Stimulated activated CD8-positive, alpha-beta memory T cell treated with anti-CD3 and anti-CD28 coated beads, Interleukin-2, amount 100 ng/mL, for 1 hour (primary cell): Measurements from ENCODE around the gene EEFSEC.

ENCODE experiments used
- DNase-seq, 2 donors: peaks; one replicate each; pipeline ENCODE4 v3.0.0-alpha.2; 2020; ENCODE audit warnings: low read depth in 2 of 2

The EEFSEC gene

DNA sequence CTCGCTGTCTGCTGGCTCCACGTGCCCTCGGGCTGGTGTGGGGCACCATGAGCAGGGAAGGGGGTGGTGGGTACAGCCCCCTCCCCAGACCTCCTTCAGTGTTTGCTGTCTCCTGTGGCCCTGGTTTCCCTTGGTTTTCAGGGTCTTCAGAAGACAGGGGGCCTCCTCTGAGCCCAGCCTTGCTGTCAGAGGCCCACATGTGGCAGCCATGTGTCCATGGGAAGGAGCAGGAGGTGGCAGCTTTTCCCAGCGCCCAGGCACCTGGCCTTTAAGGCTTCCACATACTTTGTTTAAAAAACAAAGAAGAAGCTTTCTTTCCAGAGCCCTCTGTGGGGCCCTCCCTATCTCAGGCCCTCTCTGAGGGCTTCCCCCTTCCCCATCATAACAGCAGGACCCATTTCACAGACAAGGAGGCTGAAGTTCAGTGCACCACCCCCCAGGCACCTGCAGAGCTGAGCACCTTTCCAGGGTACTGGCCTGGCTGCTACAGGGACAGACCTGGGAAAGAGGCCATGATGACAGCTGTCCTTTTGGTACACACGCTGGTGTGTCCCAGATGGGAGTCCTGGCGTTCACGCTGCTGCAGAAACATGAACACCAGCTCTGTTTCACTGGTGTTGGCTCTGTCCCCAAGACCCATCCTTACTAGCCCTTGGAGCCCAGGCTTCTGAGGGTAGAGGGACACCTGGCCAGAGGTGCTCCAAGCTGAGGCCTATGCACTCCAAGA, 239.7 kb downstream of the EEFSEC start:
- no peak for DNase-seq

DNA sequence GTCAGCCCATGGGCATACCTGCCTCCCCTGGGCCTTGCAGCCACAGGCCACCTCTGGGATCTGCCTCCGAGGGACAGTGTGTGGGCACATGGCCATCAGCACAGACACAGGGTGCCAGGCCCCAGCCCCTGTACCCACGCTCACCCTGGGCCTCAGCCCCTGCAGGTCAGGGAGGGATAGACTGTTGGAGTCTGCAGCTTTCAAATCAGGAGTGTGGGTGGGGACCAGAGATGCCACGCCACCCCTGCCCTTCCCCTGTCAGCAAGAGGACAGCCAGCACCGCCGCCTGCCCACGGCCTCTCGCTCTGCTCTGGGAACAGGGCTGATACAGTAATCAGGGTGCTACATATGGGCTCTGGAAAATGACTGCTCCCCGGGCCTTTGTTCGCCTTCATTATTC, 240.8 kb downstream of the EEFSEC start:
- DNase-seq: no peak

- no peak for DNase-seq
These were observed 241.8 kb downstream of the EEFSEC start for GRCh38 chr3:128395046-128395445.

DNA sequence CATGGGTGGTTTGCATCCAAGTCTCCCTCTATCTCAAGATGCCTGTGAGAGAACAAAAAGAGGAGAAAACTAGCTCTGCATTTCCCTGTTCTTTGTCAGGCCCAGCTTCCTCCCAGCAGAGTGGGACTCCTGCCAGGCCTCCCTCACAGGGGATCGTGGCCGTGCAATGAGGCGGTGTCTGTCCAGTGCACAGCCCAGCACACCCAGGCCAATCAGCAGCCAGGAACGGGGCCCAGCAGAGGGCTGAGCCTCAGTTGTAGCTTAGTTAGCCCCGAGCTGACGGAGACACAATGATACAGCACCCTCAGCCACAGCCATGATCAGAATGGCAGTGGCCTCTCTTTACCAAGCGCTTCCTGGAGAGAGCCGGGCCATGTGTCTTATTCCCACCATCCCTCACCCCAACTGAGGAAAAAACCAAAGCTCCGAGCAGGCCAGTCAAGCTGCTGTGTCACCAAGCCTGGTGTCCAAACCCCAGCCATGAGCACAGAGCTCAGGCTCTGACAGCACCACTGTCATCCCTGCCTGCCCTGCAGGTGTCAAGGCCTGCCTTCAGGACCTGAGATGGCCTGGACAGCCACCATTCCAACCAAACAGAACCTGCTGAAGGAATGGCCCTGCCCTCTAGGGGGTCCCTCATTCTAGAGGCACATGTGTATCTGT, 242.3 kb downstream of the EEFSEC start:
- no peak for DNase-seq

DNA sequence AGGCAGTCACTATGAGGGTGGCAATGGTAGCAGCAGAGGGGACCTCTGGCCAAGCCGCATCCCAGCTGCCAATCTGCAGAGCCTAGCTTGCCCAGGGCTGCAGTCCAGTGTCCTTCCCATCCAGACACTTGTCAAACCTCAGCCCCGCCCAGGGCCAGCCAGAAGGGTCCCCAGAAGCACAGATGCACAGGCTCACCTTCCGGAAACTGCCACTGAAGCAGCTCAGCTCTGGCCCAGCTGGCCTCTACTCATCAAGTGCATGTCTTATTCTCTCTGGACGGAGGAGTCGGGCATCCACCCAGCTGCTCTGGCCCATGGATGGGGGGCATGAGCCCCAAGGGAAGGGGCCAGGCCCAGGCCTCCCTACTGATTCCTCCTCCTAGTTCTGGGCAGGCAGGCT, 244.2 kb downstream of the EEFSEC start:
- no peak for DNase-seq

GRCh38 chr3:128398586-128398985, 245.3 kb downstream of the EEFSEC start:
- no peak for DNase-seq

- no peak for DNase-seq
These were observed 246.1 kb downstream of the EEFSEC start for GRCh38 chr3:128399221-128399915.

GRCh38 chr3:128400671-128401070, 247.4 kb downstream of the EEFSEC start:
- no peak for DNase-seq

DNA sequence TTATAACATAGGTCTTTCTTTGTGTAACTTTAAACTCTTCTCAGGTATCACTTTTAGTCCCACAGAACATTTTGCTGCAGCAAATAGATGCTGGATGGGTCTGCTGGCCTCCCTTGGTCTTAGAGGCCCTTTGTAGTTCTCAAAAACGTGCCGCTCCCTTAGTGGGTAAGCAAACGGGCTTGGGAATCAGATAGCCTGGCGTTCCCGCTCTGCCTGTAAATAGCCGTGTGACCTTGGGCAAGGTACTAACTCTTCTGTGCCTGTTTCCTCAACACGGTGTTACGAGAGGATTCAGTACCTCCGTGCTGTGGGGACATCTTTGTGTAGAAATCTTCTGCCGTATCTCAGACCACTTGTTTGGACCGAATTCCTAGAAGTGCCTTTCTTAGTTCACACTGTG, 249.0 kb downstream of the EEFSEC start:
- DNase-seq: no peak

DNA sequence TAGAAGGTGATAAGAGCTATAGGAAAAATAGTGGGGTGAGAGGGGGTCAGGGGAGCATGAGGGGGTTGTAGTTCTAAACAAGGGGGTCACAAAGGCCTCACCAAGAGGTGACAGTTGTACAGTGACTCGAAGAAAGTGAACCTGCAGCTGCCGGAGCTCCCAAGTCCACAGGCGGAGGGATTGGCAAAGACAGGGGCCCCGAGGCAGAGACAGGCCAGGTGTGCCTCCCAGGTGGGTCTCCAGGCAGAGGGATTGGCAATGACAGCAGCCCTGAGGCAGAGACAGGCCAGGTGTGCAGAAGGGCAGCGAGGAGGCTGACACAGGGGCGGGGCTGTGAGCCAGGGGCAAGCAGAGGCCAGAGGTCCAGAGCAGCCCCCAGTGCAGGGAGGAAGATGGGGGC, 249.7 kb downstream of the EEFSEC start:
- DNase-seq: no peak

DNA sequence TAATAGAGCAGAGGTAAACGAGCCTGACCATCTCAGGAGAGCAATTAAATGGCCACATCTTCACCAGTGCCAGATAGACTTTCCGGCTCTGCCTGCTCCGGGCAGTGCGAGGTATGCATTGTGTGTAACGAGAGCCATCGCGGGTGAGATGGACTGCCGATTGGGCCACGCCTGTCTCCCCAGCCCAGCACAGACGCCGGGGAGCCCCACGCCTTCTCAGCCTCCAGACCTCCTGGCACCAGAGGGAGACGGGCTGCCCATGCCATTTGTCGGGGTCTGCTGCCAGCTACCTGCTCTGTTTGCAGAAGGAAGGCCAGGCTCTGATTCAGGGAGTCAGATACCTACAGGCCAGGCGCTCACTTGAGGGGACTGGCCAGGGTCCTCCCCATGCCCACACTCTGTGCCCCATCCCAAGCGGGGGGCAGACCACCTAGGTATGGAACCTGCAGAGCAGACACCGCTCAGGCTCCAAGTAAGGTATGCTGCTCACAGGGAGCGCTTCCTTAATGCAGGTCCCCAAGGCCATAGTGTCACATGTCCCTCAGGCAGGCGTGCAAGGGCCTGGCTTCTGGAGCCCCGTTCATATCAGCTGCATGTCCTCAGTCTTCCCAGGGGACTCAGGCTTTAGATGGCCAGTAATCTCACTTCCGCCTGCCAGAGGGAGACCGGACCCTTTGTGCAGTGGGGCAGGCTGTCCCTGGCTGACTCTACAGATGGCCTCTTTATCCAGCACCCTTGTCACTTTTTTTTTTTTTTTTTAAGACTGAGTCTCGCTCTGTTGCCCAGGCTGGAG, 251.2 kb downstream of the EEFSEC start:
- DNase-seq: no peak

DNA sequence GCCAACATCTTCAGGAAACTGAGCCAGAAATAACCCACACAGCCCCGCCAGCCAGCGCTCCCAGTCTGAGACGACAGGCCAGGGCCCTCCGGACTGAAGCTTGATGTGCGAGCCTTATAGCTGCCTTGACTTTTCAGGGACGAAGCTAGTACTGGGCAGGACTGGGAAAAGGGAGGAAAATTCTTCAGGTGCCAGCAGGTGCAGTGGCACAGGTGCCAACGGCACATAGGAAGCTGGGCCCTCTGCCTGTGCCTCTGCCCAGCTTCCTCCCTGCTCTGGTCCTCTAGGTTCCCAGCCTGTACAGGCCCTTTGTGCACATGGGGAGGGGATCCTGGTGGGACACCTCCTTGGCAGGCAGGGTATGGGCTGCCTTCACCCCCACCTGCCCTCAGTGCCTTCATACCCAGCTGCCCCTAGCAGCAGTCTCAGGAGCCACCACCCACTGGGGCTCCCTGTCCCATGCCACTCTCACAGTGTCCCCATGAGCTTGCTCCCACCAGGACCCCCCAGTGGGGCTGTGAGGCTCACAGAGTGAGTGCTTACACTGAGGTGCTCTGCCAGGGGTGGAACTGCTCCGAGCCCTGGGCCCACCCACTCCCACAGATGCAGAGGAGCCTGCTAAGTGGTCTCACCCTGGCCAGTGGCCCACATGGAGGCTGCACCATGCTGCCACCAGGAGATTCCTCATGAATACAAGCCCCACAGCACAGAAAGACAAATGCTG, 252.4 kb downstream of the EEFSEC start:
- DNase-seq: no peak

DNA sequence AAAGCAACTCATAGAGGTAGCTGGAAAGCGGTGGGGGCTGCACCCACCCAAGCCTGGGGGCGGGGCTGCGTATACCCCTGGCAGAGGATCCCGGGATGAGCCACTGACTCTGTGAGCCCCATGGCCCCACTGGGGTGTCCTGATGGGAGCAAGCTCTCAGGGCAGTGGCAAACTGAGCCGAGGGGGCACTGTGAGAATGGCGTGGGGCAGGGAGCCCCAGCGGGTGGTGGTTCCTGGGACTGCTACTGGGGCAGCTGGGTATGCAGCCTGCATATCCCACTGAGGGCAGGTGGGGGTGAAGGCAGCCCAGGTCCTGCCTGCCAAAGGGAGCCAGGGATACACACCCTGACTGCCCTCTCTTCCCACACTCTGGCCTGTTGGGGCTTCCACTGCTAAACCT, 254.0 kb downstream of the EEFSEC start:
- DNase-seq: no peak

DNA sequence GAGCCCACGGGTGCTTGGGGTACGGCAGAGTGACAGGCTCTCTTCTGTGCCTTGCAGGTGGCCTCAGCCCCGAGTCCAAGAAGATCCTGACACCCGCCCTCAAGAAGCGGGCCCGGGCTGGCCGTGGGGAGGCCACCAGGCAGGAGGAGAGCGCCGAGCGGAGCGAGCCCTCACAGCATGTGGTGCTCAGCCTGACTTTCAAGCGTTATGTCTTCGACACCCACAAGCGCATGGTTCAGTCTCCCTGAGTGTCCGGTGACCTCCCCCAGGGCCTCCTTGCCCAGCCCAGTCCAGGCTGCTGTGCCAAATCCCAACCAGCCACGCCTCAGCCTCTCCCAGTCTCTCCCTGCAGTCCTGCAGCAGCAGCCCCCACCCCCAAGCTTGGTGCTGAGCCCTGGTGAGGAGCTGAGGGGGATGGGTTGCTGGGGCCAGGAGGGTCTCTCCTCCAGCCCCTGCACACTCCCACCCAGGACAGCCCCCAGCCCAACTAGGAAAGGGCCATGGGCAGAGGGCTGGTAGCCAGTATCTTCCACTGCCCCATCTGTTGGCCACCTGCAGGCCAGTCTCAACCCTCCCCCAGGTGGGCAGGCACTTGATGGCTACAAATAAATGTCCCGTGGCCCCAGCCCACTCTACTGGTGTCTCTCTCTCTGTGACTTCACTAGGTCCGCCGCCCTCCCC, 254.9 kb downstream of the EEFSEC start:
- no peak for DNase-seq

- no peak for DNase-seq
These were observed 255.7 kb downstream of the EEFSEC start for GRCh38 chr3:128408693-128409623.

- no peak for DNase-seq
These were observed 256.6 kb downstream of the EEFSEC start for GRCh38 chr3:128409624-128410581.

- no peak for DNase-seq
These were observed 257.6 kb downstream of the EEFSEC start for GRCh38 chr3:128410669-128411573.
